HEK293 (cell line): ENCODE results near the gene RBMS1.

Experiments
- CTCF ChIA-PET: fragments of 350-600 bp; formaldehyde crosslinking; extraction: SDS; loops from one replicate; lab custom pipeline; 2021; ENCODE audit warnings: antibody characterized with exemption; lab: Yijun Ruan, JAX
- POLR2A ChIA-PET: fragments of 300-600 bp; formaldehyde crosslinking; extraction: SDS; loops from one replicate; lab custom pipeline; 2020; ENCODE audit warnings: antibody characterized with exemption, inconsistent platforms; lab: Yijun Ruan, JAX
- H3K27ac ChIP-seq: fragments of 200-500 bp; sonication (Bioruptor generic); 2 replicates; pipeline ENCODE4 v1.5.1; 2014; ENCODE audit warnings: low read depth, low read length, control low read depth, inconsistent platforms; ENCODE audit errors: extremely low read depth
- H3K36me3 ChIP-seq, 2 experiments: fragments of 200-500 bp in 1 of 2; sonication (Bioruptor generic) in 1 of 2; 1 replicate in 1 of 2; 2 replicates in 1 of 2; pipeline ENCODE4 v1.5.1; 2014 to 2017; ENCODE audit warnings: inconsistent platforms in 2 of 2, low read length in 2 of 2; ENCODE audit not compliant: control insufficient read depth in 2 of 2, insufficient read depth in 1 of 2
- H3K4me1 ChIP-seq: fragments of 200-500 bp; sonication (Bioruptor generic); 2 replicates; pipeline ENCODE4 v1.5.1; 2014; ENCODE audit warnings: mild to moderate bottlenecking, low read length, inconsistent platforms; ENCODE audit not compliant: control insufficient read depth, insufficient read depth
- H3K4me3 ChIP-seq: 2 replicates; pipeline ENCODE4 v1.5.1; 2011; ENCODE audit warnings: low read depth, mild to moderate bottlenecking, control low read depth, low read length, moderate library complexity
- H3K9me3 ChIP-seq: fragments of 200-500 bp; sonication (Bioruptor generic); 2 replicates; pipeline ENCODE4 v1.5.1; 2014; ENCODE audit warnings: low read depth, low read length, inconsistent platforms; ENCODE audit not compliant: control insufficient read depth, insufficient read depth
- KLF16 ChIP-seq: fragments of 450-650 bp; formaldehyde crosslinking; IDR thresholded peaks from 2 replicates; pipeline ENCODE4 v1.5.1; 2017; ENCODE audit warnings: missing biosample characterization, missing genetic modification characterization
- MYNN ChIP-seq: fragments of 450-650 bp; formaldehyde crosslinking; IDR thresholded peaks from 2 replicates; pipeline ENCODE4 v1.5.1; 2016; ENCODE audit warnings: missing biosample characterization, missing genetic modification characterization, borderline replicate concordance
- MZF1 ChIP-seq: fragments of 450-650 bp; formaldehyde crosslinking; IDR thresholded peaks from 2 replicates; pipeline ENCODE4 v1.5.1; 2017; ENCODE audit warnings: missing biosample characterization, missing genetic modification characterization, borderline replicate concordance
- SCRT2 ChIP-seq: fragments of 450-650 bp; formaldehyde crosslinking; IDR thresholded peaks from 2 replicates; pipeline ENCODE4 v1.5.1; 2016; ENCODE audit warnings: missing biosample characterization, missing genetic modification characterization
- TRIM28 ChIP-seq: IDR thresholded peaks from 2 replicates; pipeline ENCODE4 v1.6.1; 2011; ENCODE audit warnings: low read length, control low read depth, borderline replicate concordance
- TSHZ1 ChIP-seq: fragments of 450-650 bp; formaldehyde crosslinking; IDR thresholded peaks from 2 replicates; pipeline ENCODE4 v1.5.1; 2016; ENCODE audit warnings: missing biosample characterization, missing genetic modification characterization, borderline replicate concordance
- ZBTB10 ChIP-seq: fragments of 450-650 bp; formaldehyde crosslinking; IDR thresholded peaks from 2 replicates; pipeline ENCODE4 v1.5.1; 2016; ENCODE audit warnings: missing biosample characterization, missing genetic modification characterization
- ZBTB20 ChIP-seq: fragments of 450-650 bp; formaldehyde crosslinking; IDR thresholded peaks from 2 replicates; pipeline ENCODE4 v1.5.1; 2016; ENCODE audit warnings: missing biosample characterization, missing genetic modification characterization
- ZFP3 ChIP-seq: fragments of 450-650 bp; formaldehyde crosslinking; IDR thresholded peaks from 2 replicates; pipeline ENCODE4 v1.5.1; 2016; ENCODE audit warnings: low read depth, missing biosample characterization, missing genetic modification characterization
- ZNF10 ChIP-seq: fragments of 450-650 bp; formaldehyde crosslinking; IDR thresholded peaks from 2 replicates; pipeline ENCODE4 v1.5.1; 2017; ENCODE audit warnings: missing biosample characterization, missing genetic modification characterization
- ZNF133 ChIP-seq: fragments of 450-650 bp; formaldehyde crosslinking; IDR thresholded peaks from 2 replicates; pipeline ENCODE4 v1.5.1; 2016; ENCODE audit warnings: missing biosample characterization, missing genetic modification characterization
- ZNF155 ChIP-seq: fragments of 450-650 bp; formaldehyde crosslinking; IDR thresholded peaks from 2 replicates; pipeline ENCODE4 v1.5.1; 2016; ENCODE audit warnings: missing biosample characterization, missing genetic modification characterization
- ZNF157 ChIP-seq: fragments of 450-650 bp; formaldehyde crosslinking; IDR thresholded peaks from 2 replicates; pipeline ENCODE4 v1.5.1; 2016; ENCODE audit warnings: missing biosample characterization, missing genetic modification characterization
- ZNF211 ChIP-seq: fragments of 450-650 bp; formaldehyde crosslinking; IDR thresholded peaks from 2 replicates; pipeline ENCODE4 v1.5.1; 2016; ENCODE audit warnings: low read depth, missing biosample characterization, missing genetic modification characterization
- ZNF214 ChIP-seq: fragments of 450-650 bp; formaldehyde crosslinking; IDR thresholded peaks from 2 replicates; pipeline ENCODE4 v1.5.1; 2017; ENCODE audit warnings: missing biosample characterization, mild to moderate bottlenecking, missing genetic modification characterization, borderline replicate concordance
- ZNF48 ChIP-seq: fragments of 450-650 bp; formaldehyde crosslinking; IDR thresholded peaks from 2 replicates; pipeline ENCODE4 v1.5.1; 2016; ENCODE audit warnings: missing biosample characterization, missing genetic modification characterization
- ZNF561 ChIP-seq: fragments of 450-650 bp; IDR thresholded peaks from 2 replicates; pipeline ENCODE4 v1.5.1; 2018; ENCODE audit warnings: missing biosample characterization, missing genetic modification characterization, borderline replicate concordance
- ZNF580 ChIP-seq: fragments of 450-650 bp; formaldehyde crosslinking; IDR thresholded peaks from 2 replicates; pipeline ENCODE4 v1.5.1; 2016; ENCODE audit warnings: missing biosample characterization, missing genetic modification characterization
- ZNF624 ChIP-seq: fragments of 450-650 bp; formaldehyde crosslinking; IDR thresholded peaks from 2 replicates; pipeline ENCODE4 v1.5.1; 2017; ENCODE audit warnings: missing biosample characterization, missing genetic modification characterization
- ZNF658 ChIP-seq: fragments of 450-650 bp; formaldehyde crosslinking; IDR thresholded peaks from 2 replicates; pipeline ENCODE4; 2016; ENCODE audit warnings: missing biosample characterization, missing genetic modification characterization
- ZNF704 ChIP-seq: fragments of 450-650 bp; formaldehyde crosslinking; IDR thresholded peaks from 2 replicates; pipeline ENCODE4 v1.5.1; 2016; ENCODE audit warnings: missing biosample characterization, missing genetic modification characterization
- ZSCAN30 ChIP-seq: fragments of 450-650 bp; IDR thresholded peaks from 2 replicates; pipeline ENCODE4 v1.5.1; 2018; ENCODE audit warnings: missing biosample characterization, mild to moderate bottlenecking, missing genetic modification characterization, moderate library complexity
- TF ChIP-seq, protein P1 (sequence below): fragments of 450-650 bp; formaldehyde crosslinking; IDR thresholded peaks from 2 replicates; pipeline ENCODE4 v1.5.1; 2016; ENCODE audit warnings: missing biosample characterization, missing genetic modification characterization

The RBMS1 gene

GRCh38 chr2:160281213-160281612 is 212.4 kb downstream of the RBMS1 start:
- Histone ChIP-seq H3K27ac (no peak overlapping the region), H3K4me1 (no peaks in the 10 kb centered on the region), H3K9me3 (no peaks in the 10 kb centered on the region)
- no peak for TF ChIP-seq ZNF704 (tag by site-specific recombination)
- no peak for TF ChIP-seq SCRT2
- TF ChIP-seq ZFP3 (tag by site-specific recombination) = no peak
- TF ChIP-seq KLF16 (tag by site-specific recombination) = no peak
- no peak for TF ChIP-seq MZF1 (tag by site-specific recombination)
- no peak for TF ChIP-seq ZNF214 (tag by site-specific recombination)
- TF ChIP-seq TSHZ1 (tag by site-specific recombination) = no peak
- TF ChIP-seq ZSCAN30 (tag by site-specific recombination) = no peak
- no peak for TF ChIP-seq ZNF561 (tag by site-specific recombination)
- no peak for TF ChIP-seq TRIM28
- no peak for TF ChIP-seq ZNF624
- no peak for TF ChIP-seq ZBTB10 (tag by site-specific recombination)
- no peak for TF ChIP-seq ZNF133 (tag by site-specific recombination)
- no peak for TF ChIP-seq ZBTB20 (tag by site-specific recombination)
- TF ChIP-seq ZNF48 = no peak
- no peak for TF ChIP-seq ZNF155 (tag by site-specific recombination)
- TF ChIP-seq ZNF658 (tag by site-specific recombination) = no peak
- TF ChIP-seq, all 188 proteins: peak for 0
- Histone ChIP-seq H3K4me3 (no peak overlapping the region), H3K36me3 (peaks cover 15 to 56% of the 10 kb centered on the region in 2 experiments)
- ChIA-PET CTCF (interaction anchor here (1.4 kb wide), 1 partner anchor 43 kb away, joined by 4 read pairs; no protein-coding TSS in a partner anchor), POLR2A (no interaction called here)

DNA sequence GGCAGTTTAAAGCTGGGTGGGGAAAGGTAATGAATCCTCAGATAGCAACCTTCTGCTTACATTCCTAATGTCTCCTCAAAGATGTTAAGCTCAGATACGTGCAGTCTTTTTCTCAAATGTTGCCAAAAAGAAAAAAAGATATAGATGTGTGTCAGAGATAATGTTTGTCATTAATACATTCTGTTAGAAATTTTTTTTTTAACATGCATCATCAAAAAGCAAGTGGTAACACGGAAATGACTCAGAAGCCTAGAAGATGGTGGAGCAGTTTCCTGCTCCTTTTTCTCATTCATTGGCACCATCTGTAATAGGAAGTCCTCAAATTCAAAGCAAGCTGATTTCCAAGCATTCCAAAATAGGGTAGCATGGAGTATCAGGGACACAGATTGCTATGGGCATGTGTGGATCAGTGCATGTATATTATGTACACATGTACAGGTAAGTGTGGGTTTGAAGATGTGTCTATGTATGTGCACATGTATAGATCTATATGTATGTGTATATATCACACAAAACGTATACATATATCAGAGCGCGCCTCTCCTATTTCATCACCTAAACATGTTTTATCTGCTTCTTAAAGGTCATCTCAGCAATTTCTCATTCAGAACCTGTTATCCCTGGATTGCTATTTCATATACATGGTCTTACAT is 213.7 kb downstream of the RBMS1 start:
- Histone ChIP-seq H3K27ac (no peak overlapping the region), H3K9me3 (no peaks in the 10 kb centered on the region), H3K4me1 (no peaks in the 10 kb centered on the region), H3K36me3 (peaks cover 11 to 64% of the 10 kb centered on the region in 2 experiments; a peak in 2 of 3 replicates), H3K4me3 (no peak overlapping the region)
- CTCF ChIA-PET = interaction anchor here (0.5 to 2.1 kb wide), 4 partner anchors 10 to 84 kb away, joined by 3 to 10 read pairs (median 4); no protein-coding TSS in a partner anchor
- no peak for TF ChIP-seq MYNN
- TF ChIP-seq ZNF211 = no peak
- no peak for TF ChIP-seq ZNF157 (tag by site-specific recombination)
- TF ChIP-seq ZSCAN30 (tag by site-specific recombination) = no peak
- TF ChIP-seq ZNF10 = no peak
- no peak for TF ChIP-seq ZNF580 (tag by site-specific recombination)
- TF ChIP-seq, protein P1, sequence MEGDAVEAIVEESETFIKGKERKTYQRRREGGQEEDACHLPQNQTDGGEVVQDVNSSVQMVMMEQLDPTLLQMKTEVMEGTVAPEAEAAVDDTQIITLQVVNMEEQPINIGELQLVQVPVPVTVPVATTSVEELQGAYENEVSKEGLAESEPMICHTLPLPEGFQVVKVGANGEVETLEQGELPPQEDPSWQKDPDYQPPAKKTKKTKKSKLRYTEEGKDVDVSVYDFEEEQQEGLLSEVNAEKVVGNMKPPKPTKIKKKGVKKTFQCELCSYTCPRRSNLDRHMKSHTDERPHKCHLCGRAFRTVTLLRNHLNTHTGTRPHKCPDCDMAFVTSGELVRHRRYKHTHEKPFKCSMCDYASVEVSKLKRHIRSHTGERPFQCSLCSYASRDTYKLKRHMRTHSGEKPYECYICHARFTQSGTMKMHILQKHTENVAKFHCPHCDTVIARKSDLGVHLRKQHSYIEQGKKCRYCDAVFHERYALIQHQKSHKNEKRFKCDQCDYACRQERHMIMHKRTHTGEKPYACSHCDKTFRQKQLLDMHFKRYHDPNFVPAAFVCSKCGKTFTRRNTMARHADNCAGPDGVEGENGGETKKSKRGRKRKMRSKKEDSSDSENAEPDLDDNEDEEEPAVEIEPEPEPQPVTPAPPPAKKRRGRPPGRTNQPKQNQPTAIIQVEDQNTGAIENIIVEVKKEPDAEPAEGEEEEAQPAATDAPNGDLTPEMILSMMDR (tag by site-specific recombination) = no peak
- POLR2A ChIA-PET = no interaction called here
